GM13977 (cell line): ENCODE results near the gene DDX19B.
A peak's percentile ranks its signal among the peaks of the same experiment; 100 is the strongest.

Source experiments
- DNase-seq: peaks from one replicate; pipeline ENCODE4 v3.0.0; 2012; ENCODE audit warnings: low spot score
- in situ Hi-C: fragments of 300-500 bp; cut with MboI; formaldehyde crosslinking; loops from one replicate; pipeline ENCODE4 v1.12.0; 2022; ENCODE audit warnings: low sequenced_read_pairs, low pct_unique_long_range_greater_than_20kb, mixed read lengths, inconsistent platforms; ENCODE audit not compliant: unreplicated experiment
- TF ChIP-seq, protein P1 (sequence below): IDR thresholded peaks from 2 replicates; pipeline ENCODE4 v1.5.1; 2012; ENCODE audit warnings: mild to moderate bottlenecking, control low read depth; ENCODE audit not compliant: insufficient read depth; ENCODE audit errors: extremely low read depth, missing control alignments

DDX19B gene

DNA sequence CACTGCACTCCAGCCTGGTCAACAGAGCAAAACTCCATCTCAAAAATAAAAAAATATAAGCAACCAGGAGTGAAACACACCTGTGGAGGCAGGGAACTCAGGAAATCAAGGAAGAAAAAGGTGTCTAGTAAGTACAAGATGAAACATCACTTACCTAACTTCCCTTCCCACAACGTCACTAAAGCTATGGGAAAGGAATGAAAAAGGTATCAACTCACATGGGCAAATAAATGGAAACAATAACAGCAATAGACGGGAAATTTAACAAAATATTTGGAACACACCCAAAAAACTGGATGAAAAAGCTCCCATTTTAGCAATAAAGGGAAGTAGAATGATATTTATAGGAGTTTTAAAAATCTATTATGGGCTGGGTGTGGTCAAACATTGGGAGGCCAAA, 78.8 kb downstream of the DDX19B start:
- TF ChIP-seq, protein P1, sequence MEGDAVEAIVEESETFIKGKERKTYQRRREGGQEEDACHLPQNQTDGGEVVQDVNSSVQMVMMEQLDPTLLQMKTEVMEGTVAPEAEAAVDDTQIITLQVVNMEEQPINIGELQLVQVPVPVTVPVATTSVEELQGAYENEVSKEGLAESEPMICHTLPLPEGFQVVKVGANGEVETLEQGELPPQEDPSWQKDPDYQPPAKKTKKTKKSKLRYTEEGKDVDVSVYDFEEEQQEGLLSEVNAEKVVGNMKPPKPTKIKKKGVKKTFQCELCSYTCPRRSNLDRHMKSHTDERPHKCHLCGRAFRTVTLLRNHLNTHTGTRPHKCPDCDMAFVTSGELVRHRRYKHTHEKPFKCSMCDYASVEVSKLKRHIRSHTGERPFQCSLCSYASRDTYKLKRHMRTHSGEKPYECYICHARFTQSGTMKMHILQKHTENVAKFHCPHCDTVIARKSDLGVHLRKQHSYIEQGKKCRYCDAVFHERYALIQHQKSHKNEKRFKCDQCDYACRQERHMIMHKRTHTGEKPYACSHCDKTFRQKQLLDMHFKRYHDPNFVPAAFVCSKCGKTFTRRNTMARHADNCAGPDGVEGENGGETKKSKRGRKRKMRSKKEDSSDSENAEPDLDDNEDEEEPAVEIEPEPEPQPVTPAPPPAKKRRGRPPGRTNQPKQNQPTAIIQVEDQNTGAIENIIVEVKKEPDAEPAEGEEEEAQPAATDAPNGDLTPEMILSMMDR = no peak
- DNase-seq = no peak
- in situ Hi-C loops = no loop called here

DNA sequence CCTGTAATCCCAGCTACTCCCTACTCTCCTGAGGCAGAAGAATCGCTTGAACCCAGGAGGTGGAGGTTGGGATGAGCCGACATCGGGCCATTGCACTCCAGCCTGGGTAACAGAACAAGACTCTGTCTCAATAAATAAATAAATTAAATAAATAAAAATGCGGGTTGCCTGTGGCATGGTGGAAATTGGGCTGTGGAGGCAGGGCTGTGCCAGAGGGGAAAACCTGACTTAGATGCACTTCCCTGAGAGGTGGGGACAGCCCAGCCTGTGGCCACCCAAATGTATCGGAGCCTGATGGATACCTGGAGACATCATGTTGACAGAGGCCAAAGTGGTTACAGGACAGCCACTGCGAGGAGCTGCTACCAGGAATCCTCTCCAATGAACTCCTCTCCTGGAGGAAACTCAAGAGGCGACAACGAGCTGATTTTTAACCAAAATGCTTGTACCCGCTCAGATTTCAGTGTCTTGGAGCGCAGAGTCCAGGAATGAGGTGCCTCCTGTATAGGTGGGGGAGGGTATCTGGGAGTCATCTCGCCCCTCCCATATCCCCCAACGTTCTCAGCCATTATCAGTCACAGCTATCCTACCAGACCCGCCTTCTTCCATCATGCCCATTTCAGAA, 80.0 kb downstream of the DDX19B start:
- TF ChIP-seq, protein P1 = no peak
- DNase-seq = no peak
- in situ Hi-C loops = no loop called here

DNA sequence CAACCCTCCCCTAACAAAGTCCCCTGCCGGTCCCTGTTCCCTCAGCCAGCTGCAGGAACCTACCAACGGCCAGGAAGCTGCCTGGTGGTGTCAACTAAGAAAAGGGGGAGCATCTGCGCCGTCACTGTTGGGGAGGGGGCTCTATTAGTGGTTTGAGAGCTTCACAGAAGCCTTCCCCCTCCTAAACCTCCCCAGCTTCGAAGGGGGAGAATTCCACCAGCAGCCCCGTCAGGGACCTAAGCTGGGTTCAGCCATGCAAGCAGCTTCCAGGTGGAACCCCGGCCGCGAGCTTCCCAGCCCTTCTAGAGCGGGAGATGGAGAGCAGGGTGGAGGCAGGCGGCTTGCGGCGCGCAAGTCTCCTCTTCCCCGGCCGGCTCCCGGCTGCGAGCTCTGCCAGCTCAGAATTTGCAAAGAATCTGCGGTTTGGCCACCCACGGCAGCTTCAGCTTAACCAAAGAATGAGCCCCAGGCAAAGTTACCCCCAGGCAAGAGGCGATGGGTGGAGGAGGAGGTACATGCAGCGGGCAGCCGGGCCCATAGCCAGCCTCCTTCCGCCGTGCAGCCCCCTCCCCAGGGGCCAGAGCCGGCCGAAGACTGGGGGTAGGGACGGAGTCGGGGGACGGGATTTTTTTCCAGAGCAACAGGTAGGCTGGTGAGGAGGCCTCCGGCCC, 81.4 kb downstream of the DDX19B start:
- in situ Hi-C loops = no loop called here
- DNase-seq = peak; percentile 42
- TF ChIP-seq, protein P1 = no peak

DNA sequence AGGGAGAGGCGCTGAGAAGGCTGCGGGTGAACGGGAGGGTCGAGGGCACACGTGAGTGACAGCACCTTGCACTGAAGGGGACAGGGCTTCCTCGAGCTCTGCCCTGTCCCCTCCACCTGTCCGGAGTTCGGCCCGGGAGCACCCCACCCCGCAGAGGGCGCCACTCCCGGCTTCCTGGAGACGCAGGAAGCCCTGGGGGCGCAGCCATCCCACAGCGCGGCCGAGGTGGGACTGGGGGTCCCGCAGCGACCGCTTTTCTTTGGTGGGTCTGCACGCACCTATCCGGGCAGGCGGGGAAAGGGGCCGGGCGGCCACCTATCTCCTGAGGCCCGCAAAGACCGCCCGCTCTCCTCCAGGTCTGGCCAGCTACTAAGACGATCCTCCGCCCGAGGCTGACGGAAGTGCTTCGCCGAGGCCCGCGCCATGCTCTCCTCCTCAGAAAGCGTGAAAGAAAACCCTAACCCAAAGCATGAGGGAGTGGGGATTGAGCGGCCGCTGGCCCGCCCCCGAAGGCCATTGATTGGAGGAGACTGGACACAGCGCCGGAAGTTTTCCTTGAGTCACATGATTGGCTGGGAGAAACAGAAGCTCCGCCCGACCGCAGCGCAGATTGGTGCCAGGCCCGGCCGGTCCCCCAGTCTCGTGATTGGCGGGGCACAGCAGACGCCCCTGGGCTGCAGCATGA, 82.1 kb downstream of the DDX19B start:
- TF ChIP-seq, protein P1 = peak; percentile 53
- peak; percentile 94 for DNase-seq
- in situ Hi-C loops = no loop called here

DNA sequence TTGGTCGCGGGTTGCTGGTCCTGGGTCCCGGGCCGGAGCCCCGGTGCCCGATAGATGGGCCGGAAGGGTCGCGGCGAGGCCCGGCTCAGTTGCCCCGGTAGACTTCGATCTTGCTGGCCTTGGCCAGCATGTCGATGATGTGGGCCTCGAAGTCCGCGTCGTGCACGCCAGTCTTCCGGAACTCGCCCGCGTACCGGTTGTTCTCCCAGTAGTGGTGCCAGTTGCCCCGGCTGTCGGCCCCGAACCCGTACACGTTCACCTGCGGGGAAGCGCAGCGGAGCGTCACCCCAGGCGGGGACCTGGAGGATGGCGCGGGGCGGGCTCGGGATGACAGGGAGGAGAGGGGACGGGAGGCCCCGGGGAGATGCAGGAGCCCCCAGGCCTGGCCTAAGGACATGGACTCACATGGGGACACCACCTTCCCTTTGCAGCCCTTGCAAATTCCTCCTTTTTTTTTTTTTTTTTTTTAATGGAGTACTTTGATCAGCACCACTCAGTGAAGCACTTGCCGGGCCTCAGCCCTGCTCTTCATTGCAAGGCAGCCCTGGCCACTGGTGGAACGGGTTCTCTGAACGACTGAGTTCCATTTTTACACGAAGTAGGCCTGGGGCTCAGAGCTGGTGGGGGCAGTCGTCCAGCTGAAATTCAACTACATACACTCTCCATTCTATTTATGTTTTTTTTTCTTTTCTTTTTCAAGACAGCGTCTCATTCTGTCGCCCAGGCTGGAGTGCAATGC, 82.8 kb downstream of the DDX19B start:
- no peak for DNase-seq
- in situ Hi-C loops = no loop called here
- TF ChIP-seq, protein P1 = no peak

DNA sequence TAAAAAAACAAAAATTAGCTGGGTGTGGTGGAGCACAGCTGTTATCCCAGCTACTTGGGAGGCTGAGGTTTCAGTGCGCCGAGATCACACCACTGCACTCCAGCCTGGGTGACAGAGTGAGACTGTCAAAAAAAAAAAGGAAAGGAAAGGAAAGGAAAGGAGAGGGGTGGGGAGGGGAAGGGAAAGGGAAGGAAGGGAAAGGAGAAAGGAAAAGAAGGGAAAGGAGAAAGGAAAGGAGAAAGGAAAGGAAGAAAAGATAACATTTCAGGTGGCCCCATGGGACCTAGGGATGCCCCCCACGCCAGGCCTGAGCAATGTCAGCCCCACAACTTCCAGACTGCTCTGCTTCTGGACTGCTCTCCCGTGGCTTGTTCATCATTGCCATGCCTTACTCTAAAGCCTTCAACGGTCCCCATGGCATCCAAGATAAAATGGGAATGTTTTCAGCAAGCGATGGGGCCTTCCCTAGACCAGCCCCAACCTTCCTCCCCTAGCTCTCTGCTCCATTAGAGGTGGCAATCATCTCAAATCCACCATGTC, 84.5 kb downstream of the DDX19B start:
- in situ Hi-C loops = no loop called here
- TF ChIP-seq, protein P1 = no peak
- DNase-seq = no peak
